ENCODE results near the gene CAMK1D.

CAMK1D gene

DNA sequence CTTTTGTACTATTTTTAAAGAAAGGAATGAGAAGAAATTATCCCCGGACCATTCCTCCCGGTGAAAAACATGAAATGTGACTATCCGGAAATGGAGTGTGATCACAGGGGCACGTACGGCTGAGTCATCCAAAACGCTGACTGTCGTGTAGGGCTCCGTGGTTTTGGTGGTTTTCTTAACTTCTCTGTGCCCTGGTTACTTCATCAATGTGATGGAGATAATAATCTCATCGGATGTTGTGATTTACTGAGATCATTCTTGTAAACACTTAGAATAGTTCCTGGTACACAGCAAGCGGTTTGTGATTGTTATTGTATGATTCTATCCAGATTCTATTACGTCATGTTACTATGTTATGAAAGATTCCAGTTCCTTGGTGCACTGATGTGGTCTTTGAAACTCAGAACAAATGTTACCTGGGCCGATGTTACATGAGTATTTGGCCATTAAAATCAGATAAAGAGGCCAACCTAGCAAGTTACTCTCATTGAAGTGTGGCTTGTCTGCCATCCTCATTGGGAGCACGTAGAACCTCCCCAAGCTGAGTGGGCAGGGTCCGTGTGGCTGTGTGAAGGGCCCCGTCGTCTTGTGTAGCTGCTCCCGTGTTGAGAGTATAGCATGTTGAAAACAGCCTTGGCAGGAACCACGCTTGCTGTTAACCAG is 99.5 kb downstream of the CAMK1D start (continued):
- TF ChIP-seq ZNF777 (tag by site-specific recombination; IDR thresholded peaks at IDR 0.05; ENCODE audit: borderline replicate concordance), result no peak
- TF ChIP-seq KLF16 (tag by site-specific recombination; IDR thresholded peaks at IDR 0.05), result 0 out of 2 replicates have a peak, but pooled peaks have one; percentile 50
- no peak for TF ChIP-seq ZNF202 (tag by site-specific recombination; IDR thresholded peaks at IDR 0.05; ENCODE audit: borderline replicate concordance)
- TF ChIP-seq, protein P1, sequence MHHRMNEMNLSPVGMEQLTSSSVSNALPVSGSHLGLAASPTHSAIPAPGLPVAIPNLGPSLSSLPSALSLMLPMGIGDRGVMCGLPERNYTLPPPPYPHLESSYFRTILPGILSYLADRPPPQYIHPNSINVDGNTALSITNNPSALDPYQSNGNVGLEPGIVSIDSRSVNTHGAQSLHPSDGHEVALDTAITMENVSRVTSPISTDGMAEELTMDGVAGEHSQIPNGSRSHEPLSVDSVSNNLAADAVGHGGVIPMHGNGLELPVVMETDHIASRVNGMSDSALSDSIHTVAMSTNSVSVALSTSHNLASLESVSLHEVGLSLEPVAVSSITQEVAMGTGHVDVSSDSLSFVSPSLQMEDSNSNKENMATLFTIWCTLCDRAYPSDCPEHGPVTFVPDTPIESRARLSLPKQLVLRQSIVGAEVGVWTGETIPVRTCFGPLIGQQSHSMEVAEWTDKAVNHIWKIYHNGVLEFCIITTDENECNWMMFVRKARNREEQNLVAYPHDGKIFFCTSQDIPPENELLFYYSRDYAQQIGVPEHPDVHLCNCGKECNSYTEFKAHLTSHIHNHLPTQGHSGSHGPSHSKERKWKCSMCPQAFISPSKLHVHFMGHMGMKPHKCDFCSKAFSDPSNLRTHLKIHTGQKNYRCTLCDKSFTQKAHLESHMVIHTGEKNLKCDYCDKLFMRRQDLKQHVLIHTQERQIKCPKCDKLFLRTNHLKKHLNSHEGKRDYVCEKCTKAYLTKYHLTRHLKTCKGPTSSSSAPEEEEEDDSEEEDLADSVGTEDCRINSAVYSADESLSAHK (tag by site-specific recombination; IDR thresholded peaks at IDR 0.05), result peak; percentile 49; the same call in 1 of the 2 replicates
- no peak for TF ChIP-seq ZNF311 (tag by site-specific recombination; IDR thresholded peaks at IDR 0.05; ENCODE audit: borderline replicate concordance)
- TF ChIP-seq, protein P2, sequence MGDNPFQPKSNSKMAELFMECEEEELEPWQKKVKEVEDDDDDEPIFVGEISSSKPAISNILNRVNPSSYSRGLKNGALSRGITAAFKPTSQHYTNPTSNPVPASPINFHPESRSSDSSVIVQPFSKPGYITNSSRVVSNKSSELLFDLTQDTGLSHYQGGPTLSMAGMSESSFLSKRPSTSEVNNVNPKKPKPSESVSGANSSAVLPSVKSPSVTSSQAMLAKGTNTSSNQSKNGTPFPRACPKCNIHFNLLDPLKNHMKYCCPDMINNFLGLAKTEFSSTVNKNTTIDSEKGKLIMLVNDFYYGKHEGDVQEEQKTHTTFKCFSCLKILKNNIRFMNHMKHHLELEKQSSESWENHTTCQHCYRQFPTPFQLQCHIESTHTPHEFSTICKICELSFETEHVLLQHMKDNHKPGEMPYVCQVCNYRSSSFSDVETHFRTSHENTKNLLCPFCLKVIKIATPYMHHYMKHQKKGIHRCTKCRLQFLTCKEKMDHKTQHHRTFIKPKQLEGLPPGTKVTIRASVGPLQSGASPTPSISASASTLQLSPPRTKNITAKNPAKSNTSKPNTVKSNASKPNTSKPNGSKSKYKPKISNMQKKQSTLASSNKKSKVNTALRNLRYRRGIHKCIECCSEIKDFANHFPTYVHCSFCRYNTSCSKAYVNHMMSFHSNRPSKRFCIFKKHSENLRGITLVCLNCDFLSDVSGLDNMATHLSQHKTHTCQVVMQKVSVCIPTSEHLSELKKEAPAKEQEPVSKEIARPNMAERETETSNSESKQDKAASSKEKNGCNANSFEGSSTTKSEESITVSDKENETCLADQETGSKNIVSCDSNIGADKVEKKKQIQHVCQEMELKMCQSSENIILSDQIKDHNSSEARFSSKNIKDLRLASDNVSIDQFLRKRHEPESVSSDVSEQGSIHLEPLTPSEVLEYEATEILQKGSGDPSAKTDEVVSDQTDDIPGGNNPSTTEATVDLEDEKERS (tag by site-specific recombination; IDR thresholded peaks at IDR 0.05), result no peak
- no peak for TF ChIP-seq SCRT1 (tag by site-specific recombination; IDR thresholded peaks at IDR 0.05; ENCODE audit: borderline replicate concordance)
- TF ChIP-seq ZNF112 (tag by site-specific recombination; IDR thresholded peaks at IDR 0.05), result no peak
- no peak for TF ChIP-seq GLIS2 (tag by site-specific recombination; IDR thresholded peaks at IDR 0.05)
- TF ChIP-seq, protein P3, sequence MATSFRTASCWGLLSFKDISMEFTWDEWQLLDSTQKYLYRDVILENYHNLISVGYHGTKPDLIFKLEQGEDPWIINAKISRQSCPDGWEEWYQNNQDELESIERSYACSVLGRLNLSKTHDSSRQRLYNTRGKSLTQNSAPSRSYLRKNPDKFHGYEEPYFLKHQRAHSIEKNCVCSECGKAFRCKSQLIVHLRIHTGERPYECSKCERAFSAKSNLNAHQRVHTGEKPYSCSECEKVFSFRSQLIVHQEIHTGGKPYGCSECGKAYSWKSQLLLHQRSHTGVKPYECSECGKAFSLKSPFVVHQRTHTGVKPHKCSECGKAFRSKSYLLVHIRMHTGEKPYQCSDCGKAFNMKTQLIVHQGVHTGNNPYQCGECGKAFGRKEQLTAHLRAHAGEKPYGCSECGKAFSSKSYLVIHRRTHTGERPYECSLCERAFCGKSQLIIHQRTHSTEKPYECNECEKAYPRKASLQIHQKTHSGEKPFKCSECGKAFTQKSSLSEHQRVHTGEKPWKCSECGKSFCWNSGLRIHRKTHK (tag by site-specific recombination; IDR thresholded peaks at IDR 0.05), result no peak
- no peak for TF ChIP-seq ZNF132 (tag by site-specific recombination; IDR thresholded peaks at IDR 0.05; ENCODE audit: borderline replicate concordance)
- TF ChIP-seq ZNF23 (tag by site-specific recombination; IDR thresholded peaks at IDR 0.05; ENCODE audit: borderline replicate concordance), result no peak
- TF ChIP-seq, protein P4, sequence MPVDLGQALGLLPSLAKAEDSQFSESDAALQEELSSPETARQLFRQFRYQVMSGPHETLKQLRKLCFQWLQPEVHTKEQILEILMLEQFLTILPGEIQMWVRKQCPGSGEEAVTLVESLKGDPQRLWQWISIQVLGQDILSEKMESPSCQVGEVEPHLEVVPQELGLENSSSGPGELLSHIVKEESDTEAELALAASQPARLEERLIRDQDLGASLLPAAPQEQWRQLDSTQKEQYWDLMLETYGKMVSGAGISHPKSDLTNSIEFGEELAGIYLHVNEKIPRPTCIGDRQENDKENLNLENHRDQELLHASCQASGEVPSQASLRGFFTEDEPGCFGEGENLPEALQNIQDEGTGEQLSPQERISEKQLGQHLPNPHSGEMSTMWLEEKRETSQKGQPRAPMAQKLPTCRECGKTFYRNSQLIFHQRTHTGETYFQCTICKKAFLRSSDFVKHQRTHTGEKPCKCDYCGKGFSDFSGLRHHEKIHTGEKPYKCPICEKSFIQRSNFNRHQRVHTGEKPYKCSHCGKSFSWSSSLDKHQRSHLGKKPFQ (tag by site-specific recombination; IDR thresholded peaks at IDR 0.05), result peak; percentile 77
- peak; percentile 65; the same call in 1 of the 2 replicates for TF ChIP-seq TRIM28 (IDR thresholded peaks at IDR 0.05; ENCODE audit: borderline replicate concordance, low read length)
- peak; percentile 87; the same call in 1 of the 2 replicates for TF ChIP-seq ZNF792 (tag by site-specific recombination; IDR thresholded peaks at IDR 0.05)
- no peak for TF ChIP-seq ZIC2 (tag by site-specific recombination; IDR thresholded peaks at IDR 0.05)
- no peak for TF ChIP-seq ZNF701 (tag by site-specific recombination; IDR thresholded peaks at IDR 0.05)
- TF ChIP-seq ZBTB8A (tag by site-specific recombination; IDR thresholded peaks at IDR 0.05), result 0 out of 2 replicates have a peak, but pooled peaks have one; percentile 42
- TF ChIP-seq, protein P5, sequence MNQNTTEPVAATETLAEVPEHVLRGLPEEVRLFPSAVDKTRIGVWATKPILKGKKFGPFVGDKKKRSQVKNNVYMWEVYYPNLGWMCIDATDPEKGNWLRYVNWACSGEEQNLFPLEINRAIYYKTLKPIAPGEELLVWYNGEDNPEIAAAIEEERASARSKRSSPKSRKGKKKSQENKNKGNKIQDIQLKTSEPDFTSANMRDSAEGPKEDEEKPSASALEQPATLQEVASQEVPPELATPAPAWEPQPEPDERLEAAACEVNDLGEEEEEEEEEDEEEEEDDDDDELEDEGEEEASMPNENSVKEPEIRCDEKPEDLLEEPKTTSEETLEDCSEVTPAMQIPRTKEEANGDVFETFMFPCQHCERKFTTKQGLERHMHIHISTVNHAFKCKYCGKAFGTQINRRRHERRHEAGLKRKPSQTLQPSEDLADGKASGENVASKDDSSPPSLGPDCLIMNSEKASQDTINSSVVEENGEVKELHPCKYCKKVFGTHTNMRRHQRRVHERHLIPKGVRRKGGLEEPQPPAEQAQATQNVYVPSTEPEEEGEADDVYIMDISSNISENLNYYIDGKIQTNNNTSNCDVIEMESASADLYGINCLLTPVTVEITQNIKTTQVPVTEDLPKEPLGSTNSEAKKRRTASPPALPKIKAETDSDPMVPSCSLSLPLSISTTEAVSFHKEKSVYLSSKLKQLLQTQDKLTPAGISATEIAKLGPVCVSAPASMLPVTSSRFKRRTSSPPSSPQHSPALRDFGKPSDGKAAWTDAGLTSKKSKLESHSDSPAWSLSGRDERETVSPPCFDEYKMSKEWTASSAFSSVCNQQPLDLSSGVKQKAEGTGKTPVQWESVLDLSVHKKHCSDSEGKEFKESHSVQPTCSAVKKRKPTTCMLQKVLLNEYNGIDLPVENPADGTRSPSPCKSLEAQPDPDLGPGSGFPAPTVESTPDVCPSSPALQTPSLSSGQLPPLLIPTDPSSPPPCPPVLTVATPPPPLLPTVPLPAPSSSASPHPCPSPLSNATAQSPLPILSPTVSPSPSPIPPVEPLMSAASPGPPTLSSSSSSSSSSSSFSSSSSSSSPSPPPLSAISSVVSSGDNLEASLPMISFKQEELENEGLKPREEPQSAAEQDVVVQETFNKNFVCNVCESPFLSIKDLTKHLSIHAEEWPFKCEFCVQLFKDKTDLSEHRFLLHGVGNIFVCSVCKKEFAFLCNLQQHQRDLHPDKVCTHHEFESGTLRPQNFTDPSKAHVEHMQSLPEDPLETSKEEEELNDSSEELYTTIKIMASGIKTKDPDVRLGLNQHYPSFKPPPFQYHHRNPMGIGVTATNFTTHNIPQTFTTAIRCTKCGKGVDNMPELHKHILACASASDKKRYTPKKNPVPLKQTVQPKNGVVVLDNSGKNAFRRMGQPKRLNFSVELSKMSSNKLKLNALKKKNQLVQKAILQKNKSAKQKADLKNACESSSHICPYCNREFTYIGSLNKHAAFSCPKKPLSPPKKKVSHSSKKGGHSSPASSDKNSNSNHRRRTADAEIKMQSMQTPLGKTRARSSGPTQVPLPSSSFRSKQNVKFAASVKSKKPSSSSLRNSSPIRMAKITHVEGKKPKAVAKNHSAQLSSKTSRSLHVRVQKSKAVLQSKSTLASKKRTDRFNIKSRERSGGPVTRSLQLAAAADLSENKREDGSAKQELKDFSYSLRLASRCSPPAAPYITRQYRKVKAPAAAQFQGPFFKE (tag by site-specific recombination; IDR thresholded peaks at IDR 0.05; ENCODE audit: borderline replicate concordance), result no peak
- no peak for TF ChIP-seq ZNF677 (tag by site-specific recombination; IDR thresholded peaks at IDR 0.05)
- TF ChIP-seq ZNF324 (tag by site-specific recombination; IDR thresholded peaks at IDR 0.05), result peak; percentile 92
- TF ChIP-seq ZFP3 (tag by site-specific recombination; IDR thresholded peaks at IDR 0.05; ENCODE audit: low read depth), result no peak
- TF ChIP-seq ZNF621 (tag by site-specific recombination; IDR thresholded peaks at IDR 0.05), result no peak

All from HEK293 (cell line).